Thyroid gland (tissue), 4 donors: ENCODE data around the gene HS6ST1. TPM values are rescaled to one million over a fixed set of nuclear protein-coding genes. Genes with fewer than 3 reads are reported as not detected.
A peak's percentile ranks its signal among the peaks of the same experiment; 100 is the strongest.

Source experiments
- DNase-seq, 2 donors: peaks; one replicate each; pipeline ENCODE4 v3.0.0-alpha.2; 2019
- H3K27ac ChIP-seq, 3 donors: fragments of 200-600 bp; sonication (generic); 1 replicate in 2 of 3; 2 replicates in 1 of 3; pipeline ENCODE4 v1.5.1; 2016 to 2019; ENCODE audit warnings: mild to moderate bottlenecking in 1 of 3, moderate library complexity in 1 of 3
- H3K27me3 ChIP-seq: fragments of 200-600 bp; sonication (generic); one replicate; pipeline ENCODE4 v1.5.1; 2019
- H3K36me3 ChIP-seq, 2 donors: fragments of 200-600 bp; sonication (generic); one replicate each; pipeline ENCODE4 v1.5.1; 2016 to 2019
- H3K4me1 ChIP-seq, 2 donors: fragments of 200-600 bp; sonication (generic); one replicate each; pipeline ENCODE4 v1.5.1; 2017 to 2019
- H3K4me3 ChIP-seq, 3 donors: fragments of 200-600 bp; sonication (generic); replicated peaks in 1 of 3; 1 replicate in 2 of 3; 2 replicates in 1 of 3; pipeline ENCODE4 v1.5.1; 2016; ENCODE audit warnings: mild to moderate bottlenecking in 1 of 3
- H3K9me3 ChIP-seq: fragments of 200-600 bp; sonication (generic); one replicate; pipeline ENCODE4 v1.5.1; 2017
- CTCF ChIP-seq, 6 experiments: fragments of 200-600 bp in 3 of 6; fragments of 450-650 bp in 3 of 6; sonication (generic) in 3 of 6; IDR thresholded peaks; one replicate each; pipeline ENCODE4 v1.5.1; 2016 to 2019; ENCODE audit warnings: antibody characterized with exemption in 6 of 6, mild to moderate bottlenecking in 2 of 6, inconsistent platforms in 1 of 6, moderate library complexity in 1 of 6
- POLR2A ChIP-seq, 2 donors: fragments of 450-650 bp; IDR thresholded peaks; one replicate each; pipeline ENCODE4 v1.6.1; 2017; ENCODE audit warnings: antibody characterized with exemption in 2 of 2, mild to moderate bottlenecking in 2 of 2, moderate library complexity in 1 of 2
- WGBS, 2 donors: methylation state at CpG; one replicate each; pipeline ENCODE4 v1.1.5; 2017; 5-methylcytosine and 5-hydroxymethylcytosine counted together
- intact Hi-C: fragments of 100-400 bp; cut with DNase I; formaldehyde crosslinking; loops from one replicate; pipeline ENCODE4 v1.15.1; 2023
- total RNA-seq, 4 donors: library from RNA; depleted of rRNA; stranded (reverse); fragments of >200 nt; gene quantifications; one replicate each; pipeline ENCODE4 v1.2.3, GENCODE V29; 2016

HS6ST1 gene
- total RNA-seq, 4 donors from 2014 or later: 27.1 to 35.6 (median 32.5) TPM

GRCh38 chr2:128309280-128310093 is 9.2 kb downstream of the HS6ST1 start:
- no peaks in the 10 kb centered on the region for H3K9me3 ChIP-seq
- TF ChIP-seq CTCF (IDR thresholded peaks at IDR 0.05) (no peak), POLR2A (IDR thresholded peaks at IDR 0.05) (no peak)
- peaks cover 32 to 83% of the 10 kb centered on the region in 2 donors for H3K4me1 ChIP-seq

GRCh38 chr2:128308889-128309279 is 9.8 kb downstream of the HS6ST1 start:
- Histone ChIP-seq H3K27ac (peak overlapping the region in 1 of 3 donors; percentile 35), H3K4me3 (no peak overlapping the region), H3K9me3 (no peaks in the 10 kb centered on the region), H3K4me1 (peaks cover 32 to 79% of the 10 kb centered on the region in 2 donors), H3K27me3 (no peaks in the 10 kb centered on the region), H3K36me3 (no peaks in the 10 kb centered on the region)
- intact Hi-C loops: no loop called here
- 80 to 94% methylated on average over 1 to 2 of the region's 2 CpGs for WGBS, 2 donors
- peak in 1 of 2 donors; percentile 0 for DNase-seq
- TF ChIP-seq POLR2A (IDR thresholded peaks at IDR 0.05): no peak
- no peak for TF ChIP-seq CTCF (IDR thresholded peaks at IDR 0.05)

More at GRCh38 chr2:128309280-128310093, 9.2 kb downstream of the HS6ST1 start:
- no peaks in the 10 kb centered on the region for H3K27me3 ChIP-seq
- peak; percentile 41 to 47 for DNase-seq
- WGBS, 2 donors: 78 to 79% methylated on average over 10 to 16 of the region's 19 CpGs
- peak overlapping the region in 2 of 3 donors; percentile 35 to 43 for H3K27ac ChIP-seq
- H3K4me3 ChIP-seq: no peak overlapping the region
- no peaks in the 10 kb centered on the region for H3K36me3 ChIP-seq
- intact Hi-C loops: loop anchor here (10.0 kb wide), 1 partner anchor 425 kb away; no protein-coding TSS in a partner anchor

GRCh38 chr2:128308284-128308731 is 10.4 kb downstream of the HS6ST1 start:
- Histone ChIP-seq H3K36me3 (no peaks in the 10 kb centered on the region), H3K9me3 (no peaks in the 10 kb centered on the region), H3K27ac (no peak overlapping the region), H3K4me1 (peaks cover 32 to 73% of the 10 kb centered on the region in 2 donors), H3K4me3 (no peak overlapping the region), H3K27me3 (no peaks in the 10 kb centered on the region)
- 59 to 62% methylated on average over 4 of the region's 5 CpGs for WGBS, 2 donors
- TF ChIP-seq CTCF (IDR thresholded peaks at IDR 0.05) (no peak), POLR2A (IDR thresholded peaks at IDR 0.05) (no peak)
- intact Hi-C loops: no loop called here
- peak in 1 of 2 donors; percentile 13 for DNase-seq

- intact Hi-C loops: no loop called here
Measured at GRCh38 chr2:128307595-128307994, 11.1 kb downstream of the HS6ST1 start.

More at GRCh38 chr2:128307595-128307994, 11.1 kb downstream of the HS6ST1 start:
- H3K4me1 ChIP-seq: peaks cover 32 to 71% of the 10 kb centered on the region in 2 donors
- H3K27ac ChIP-seq: no peak overlapping the region
- H3K9me3 ChIP-seq: no peaks in the 10 kb centered on the region
- H3K27me3 ChIP-seq: no peaks in the 10 kb centered on the region
- no peak overlapping the region for H3K4me3 ChIP-seq
- WGBS, 2 donors: 87 to 89% methylated on average over 10 to 12 of the region's 12 CpGs
- H3K36me3 ChIP-seq: no peaks in the 10 kb centered on the region
- peak in 1 of 2 donors; percentile 1 for DNase-seq
- TF ChIP-seq POLR2A (IDR thresholded peaks at IDR 0.05) (no peak), CTCF (IDR thresholded peaks at IDR 0.05) (no peak)
